MM.1S (cell line): Measurements from ENCODE around the gene CDK5RAP1.

Experiments used
- DNase-seq: peaks from one replicate; pipeline ENCODE4 v3.0.0-alpha.2; 2015
- H2AFZ ChIP-seq: fragments of 300-600 bp; sonication (generic); 2 replicates; pipeline ENCODE4 v1.6.0; 2016; ENCODE audit warnings: antibody characterized with exemption, low read length
- H3F3A ChIP-seq: fragments of 300-600 bp; sonication (generic); 2 replicates; pipeline ENCODE4 v1.6.1; 2016; ENCODE audit warnings: mild to moderate bottlenecking, antibody characterized with exemption, low read length, moderate library complexity, mixed read lengths; ENCODE audit not compliant: insufficient read depth
- H3K27ac ChIP-seq: fragments of 300-600 bp; sonication (generic); 2 replicates; pipeline ENCODE4 v1.5.1; 2016; ENCODE audit warnings: mild to moderate bottlenecking, low read length
- H3K27me3 ChIP-seq: fragments of 300-600 bp; sonication (generic); replicated peaks from 2 replicates; pipeline ENCODE4 v1.6.0; 2016; ENCODE audit warnings: low read length; ENCODE audit not compliant: insufficient read depth
- H3K36me3 ChIP-seq: fragments of 300-600 bp; sonication (generic); replicated peaks from 2 replicates; pipeline ENCODE4 v1.6.1; 2016; ENCODE audit warnings: mild to moderate bottlenecking, low read length, mixed read lengths; ENCODE audit not compliant: insufficient read depth
- H3K4me1 ChIP-seq: fragments of 300-600 bp; sonication (generic); 2 replicates; pipeline ENCODE4 v1.6.1; 2016; ENCODE audit warnings: low read length, mixed read lengths
- H3K4me2 ChIP-seq: fragments of 300-600 bp; sonication (generic); 2 replicates; pipeline ENCODE4 v1.6.0; 2016; ENCODE audit warnings: low read depth, low read length
- H3K4me3 ChIP-seq: fragments of 300-600 bp; sonication (generic); 2 replicates; pipeline ENCODE4 v1.5.1; 2016; ENCODE audit warnings: low read length, mixed read lengths
- H3K79me2 ChIP-seq: fragments of 300-600 bp; sonication (generic); 2 replicates; pipeline ENCODE4 v1.6.1; 2016; ENCODE audit warnings: mixed run types, low read length, mixed read lengths
- H3K9ac ChIP-seq: fragments of 300-600 bp; sonication (generic); 2 replicates; pipeline ENCODE4 v1.6.1; 2016; ENCODE audit warnings: low read length, mixed read lengths
- H3K9me2 ChIP-seq: fragments of 300-600 bp; sonication (generic); replicated peaks from 2 replicates; pipeline ENCODE4 v1.6.1; 2016; ENCODE audit warnings: mild to moderate bottlenecking, low read length, mixed read lengths; ENCODE audit not compliant: insufficient read depth
- H3K9me3 ChIP-seq: fragments of 300-600 bp; sonication (generic); replicated peaks from 2 replicates; pipeline ENCODE4 v1.6.1; 2016; ENCODE audit warnings: mild to moderate bottlenecking, low read length, mixed read lengths; ENCODE audit not compliant: insufficient read depth
- H4K20me1 ChIP-seq: fragments of 300-600 bp; sonication (generic); 2 replicates; pipeline ENCODE4 v1.6.1; 2016; ENCODE audit warnings: mild to moderate bottlenecking, low read length, moderate library complexity, mixed read lengths; ENCODE audit not compliant: insufficient read depth
- CTCF ChIP-seq: fragments of 300-600 bp; sonication (generic); IDR thresholded peaks from 2 replicates; pipeline ENCODE4 v1.5.1; 2016; ENCODE audit warnings: antibody characterized with exemption, low read length, mixed read lengths
- EZH2 ChIP-seq: fragments of 300-600 bp; sonication (generic); optimal IDR thresholded peaks from 2 replicates; pipeline ENCODE3; 2017; ENCODE audit warnings: low read depth, mild to moderate bottlenecking, antibody characterized with exemption, low read length, mixed read lengths
- EZH2phosphoT487 ChIP-seq: fragments of 300-600 bp; sonication (generic); IDR thresholded peaks from 2 replicates; pipeline ENCODE4 v1.6.1; 2018; ENCODE audit warnings: antibody characterized with exemption, low read length

CDK5RAP1 gene

GRCh38 chr20:33345342-33345741 lies 56.0 kb downstream of the CDK5RAP1 start:
- Histone ChIP-seq H3F3A (no peaks in the 10 kb centered on the region), H3K9me2 (no peaks in the 10 kb centered on the region), H3K9ac (no peak overlapping the region), H3K4me1 (no peaks in the 10 kb centered on the region), H3K36me3 (no peaks in the 10 kb centered on the region), H3K79me2 (no peaks in the 10 kb centered on the region), H2AFZ (no peak overlapping the region), H3K9me3 (no peaks in the 10 kb centered on the region), H3K4me3 (no peak overlapping the region), H3K4me2 (no peak overlapping the region), H3K27ac (no peak overlapping the region), H3K27me3 (no peaks in the 10 kb centered on the region), H4K20me1 (no peaks in the 10 kb centered on the region)
- DNase-seq, result no peak
- TF ChIP-seq CTCF, result no peak
- TF ChIP-seq EZH2, result no peak
- TF ChIP-seq EZH2phosphoT487, result no peak

GRCh38 chr20:33343521-33343920 lies 57.8 kb downstream of the CDK5RAP1 start:
- no peaks in the 10 kb centered on the region for H3K79me2 ChIP-seq
- H3K4me2 ChIP-seq, result no peak overlapping the region
- DNase-seq, result no peak
- H3K4me1 ChIP-seq, result no peaks in the 10 kb centered on the region
- H4K20me1 ChIP-seq, result no peaks in the 10 kb centered on the region
- no peaks in the 10 kb centered on the region for H3K9me2 ChIP-seq
- no peak overlapping the region for H2AFZ ChIP-seq
- no peaks in the 10 kb centered on the region for H3K36me3 ChIP-seq
- no peak for TF ChIP-seq EZH2phosphoT487
- no peak for TF ChIP-seq EZH2
- TF ChIP-seq CTCF, result no peak
- no peak overlapping the region for H3K9ac ChIP-seq
- no peak overlapping the region for H3K27ac ChIP-seq
- H3K9me3 ChIP-seq, result no peaks in the 10 kb centered on the region
- H3K4me3 ChIP-seq, result no peak overlapping the region
- no peaks in the 10 kb centered on the region for H3K27me3 ChIP-seq
- H3F3A ChIP-seq, result no peaks in the 10 kb centered on the region

GRCh38 chr20:33339515-33340058 lies 61.7 kb downstream of the CDK5RAP1 start:
- no peak overlapping the region for H2AFZ ChIP-seq
- no peak overlapping the region for H3K27ac ChIP-seq
- no peak for DNase-seq
- H3K4me3 ChIP-seq, result no peak overlapping the region
- H3K9me3 ChIP-seq, result no peaks in the 10 kb centered on the region
- H3F3A ChIP-seq, result no peaks in the 10 kb centered on the region
- no peaks in the 10 kb centered on the region for H3K27me3 ChIP-seq
- no peak overlapping the region for H3K9ac ChIP-seq
- no peaks in the 10 kb centered on the region for H3K79me2 ChIP-seq
- no peaks in the 10 kb centered on the region for H3K4me1 ChIP-seq
- TF ChIP-seq EZH2phosphoT487, result no peak
- TF ChIP-seq EZH2, result no peak
- no peak for TF ChIP-seq CTCF
- H3K9me2 ChIP-seq, result no peaks in the 10 kb centered on the region
- no peaks in the 10 kb centered on the region for H3K36me3 ChIP-seq
- no peaks in the 10 kb centered on the region for H4K20me1 ChIP-seq
- H3K4me2 ChIP-seq, result no peak overlapping the region
